HG03521 (cell line): ENCODE measurements around the gene TBC1D8.

Experiments used
- ATAC-seq: cut with Tn5 transposase; IDR thresholded peaks from one replicate; pipeline ENCODE4 v1.9.1; 2021; ENCODE audit warnings: mild to moderate bottlenecking, moderate library complexity; ENCODE audit not compliant: unreplicated experiment

TBC1D8 gene

DNA sequence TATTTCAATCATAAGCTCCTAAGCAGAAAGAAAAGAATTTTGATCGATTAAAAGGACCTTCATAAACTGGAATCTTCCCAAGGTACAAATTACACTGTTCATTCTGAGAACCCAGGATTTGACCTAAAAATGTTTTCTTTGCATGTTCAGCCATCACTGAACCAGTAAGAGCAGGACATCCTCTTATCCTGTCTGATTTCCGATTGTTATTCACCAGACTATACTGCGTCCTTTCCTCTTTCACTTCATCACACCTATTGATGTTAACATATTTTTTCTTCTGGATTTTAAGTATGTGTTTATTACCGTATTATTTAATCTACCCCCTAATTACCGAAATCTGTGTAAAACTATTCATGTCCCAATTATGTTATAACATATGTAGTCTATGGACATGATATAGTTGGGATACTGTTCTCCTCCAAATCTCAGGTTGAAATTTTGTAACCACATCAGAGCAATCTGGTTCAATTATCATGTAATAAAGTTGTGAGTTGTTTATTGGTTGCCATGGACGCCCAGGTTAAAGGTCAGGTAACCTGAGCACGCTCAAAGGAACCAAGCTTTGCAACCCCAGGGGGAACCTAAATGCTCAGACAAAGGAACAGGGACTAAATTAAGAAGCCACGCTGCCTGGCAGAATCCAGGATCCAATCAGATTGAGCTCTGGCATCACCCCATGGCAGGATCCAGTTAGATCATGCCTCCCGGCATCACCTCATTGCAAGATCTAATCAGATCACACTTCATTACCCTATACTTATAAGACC lies 11.6 kb upstream of the TBC1D8 start:
- ATAC-seq = no peak

- ATAC-seq = no peak
These were observed 10.5 kb upstream of the TBC1D8 start for GRCh38 chr2:101161658-101162057.

DNA sequence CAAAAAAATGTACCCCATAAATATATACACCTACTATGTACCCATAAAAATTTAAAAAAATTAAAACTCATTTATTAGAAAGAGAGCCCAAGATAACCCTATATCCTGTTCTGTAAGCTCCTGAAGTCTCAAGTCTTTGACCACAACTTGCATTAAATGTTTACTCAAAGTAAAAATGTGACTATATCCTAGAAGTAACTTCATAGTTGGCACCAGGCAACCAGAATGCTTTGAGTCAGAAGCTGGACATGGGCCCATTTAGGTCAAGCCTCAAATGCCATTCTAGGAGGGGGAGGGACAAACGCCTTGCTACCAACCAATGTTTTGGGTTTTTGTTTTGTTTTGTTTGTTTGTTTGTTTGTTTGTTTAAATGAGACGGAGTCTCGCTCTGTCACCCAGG lies 9.3 kb upstream of the TBC1D8 start:
- ATAC-seq = no peak

DNA sequence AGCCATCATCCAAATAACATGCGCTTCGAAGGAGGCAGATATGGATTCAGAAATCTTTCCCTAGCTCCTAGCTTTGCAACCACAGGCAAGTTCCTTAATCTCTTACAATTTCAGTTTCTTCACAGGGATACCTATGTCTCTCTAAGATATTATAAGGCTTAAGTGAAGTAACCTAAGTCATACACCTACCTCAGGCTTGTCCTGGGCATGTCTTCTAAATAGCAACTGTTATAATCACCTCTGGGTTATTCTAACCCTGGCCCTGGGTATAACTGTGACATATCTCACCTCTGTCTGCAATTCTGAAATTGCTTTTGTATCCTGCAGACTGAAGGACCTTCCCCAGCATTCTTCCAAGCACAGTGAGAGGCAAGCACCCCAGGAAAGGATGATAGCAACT lies 8.3 kb upstream of the TBC1D8 start:
- ATAC-seq = no peak

DNA sequence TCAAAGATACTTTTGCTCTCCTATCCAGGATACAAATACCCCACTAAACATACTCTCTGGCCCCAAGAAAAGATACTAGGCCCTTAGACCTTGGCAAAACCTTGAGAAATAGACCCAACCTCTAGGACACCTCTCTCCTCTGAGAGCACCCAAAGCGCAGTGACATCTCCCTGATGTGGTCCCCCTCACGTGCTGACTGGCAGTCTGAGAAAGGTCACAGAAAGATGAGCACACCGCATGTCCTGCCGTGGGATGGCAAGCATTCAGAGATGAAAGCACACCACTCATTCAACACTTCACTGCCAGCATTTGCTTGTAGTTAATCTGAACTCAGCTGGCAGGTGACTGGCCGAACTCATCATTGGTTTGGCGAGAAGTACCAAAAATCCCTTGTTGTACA lies 6.1 kb upstream of the TBC1D8 start:
- ATAC-seq = no peak

DNA sequence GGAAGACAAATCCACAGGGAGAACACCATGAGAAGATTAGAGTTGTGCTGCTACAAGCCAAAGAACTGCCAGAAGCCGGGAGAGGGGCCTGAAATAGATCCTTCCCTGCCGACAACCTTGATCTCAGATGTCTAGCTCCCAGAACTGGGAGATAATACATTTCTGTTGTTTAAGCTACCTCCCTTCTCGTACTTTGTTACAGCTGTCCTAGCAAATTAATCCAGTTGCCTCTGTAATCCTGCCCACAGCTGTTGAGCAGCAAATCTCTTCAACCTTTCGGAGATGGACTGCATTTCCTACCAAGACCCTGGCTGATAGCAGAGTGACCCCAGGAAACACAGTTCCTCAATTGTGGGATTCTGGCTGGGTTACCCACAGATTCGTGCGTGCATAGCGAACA lies 2.6 kb upstream of the TBC1D8 start:
- ATAC-seq = no peak

GRCh38 chr2:101153077-101153707 lies 2.0 kb upstream of the TBC1D8 start:
- no peak for ATAC-seq

DNA sequence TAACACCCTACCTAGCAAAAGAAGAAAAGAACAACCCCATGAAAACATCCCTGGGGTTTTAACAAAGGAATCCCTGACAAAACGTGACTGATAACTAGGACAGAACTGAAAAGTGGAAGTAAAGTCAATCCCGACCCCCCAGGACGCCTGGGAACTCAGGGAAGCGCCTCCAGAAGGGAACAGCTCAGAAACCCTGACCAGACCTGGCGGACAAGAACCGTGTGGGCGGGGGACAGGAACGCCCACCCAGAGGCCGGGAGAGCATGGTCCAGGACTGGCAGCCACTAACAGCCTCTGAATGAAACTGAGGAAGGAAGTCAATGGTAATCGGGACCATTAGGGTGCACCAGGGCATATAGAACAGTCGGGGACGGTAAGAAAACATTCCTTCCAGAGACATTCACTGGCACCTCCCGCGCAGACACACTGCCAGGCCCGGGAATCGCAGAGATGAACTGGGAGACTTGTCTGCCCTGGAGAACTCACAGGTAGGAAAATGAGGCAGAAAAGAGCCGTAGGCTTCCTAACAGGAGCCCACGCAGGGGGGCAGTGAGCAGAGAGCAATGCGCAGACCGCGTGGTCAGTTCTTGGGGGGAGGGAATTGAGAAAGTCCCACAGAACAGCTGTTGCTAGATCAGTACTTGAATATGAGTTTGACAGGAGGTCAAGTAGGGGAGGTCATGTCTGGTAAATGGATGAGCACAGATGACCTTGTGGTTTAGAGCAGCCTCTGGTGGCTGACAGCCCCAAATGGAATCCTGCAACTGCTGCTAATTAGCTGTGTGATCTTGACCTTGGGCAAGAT lies 1.3 kb upstream of the TBC1D8 start:
- ATAC-seq = peak; percentile 57

DNA sequence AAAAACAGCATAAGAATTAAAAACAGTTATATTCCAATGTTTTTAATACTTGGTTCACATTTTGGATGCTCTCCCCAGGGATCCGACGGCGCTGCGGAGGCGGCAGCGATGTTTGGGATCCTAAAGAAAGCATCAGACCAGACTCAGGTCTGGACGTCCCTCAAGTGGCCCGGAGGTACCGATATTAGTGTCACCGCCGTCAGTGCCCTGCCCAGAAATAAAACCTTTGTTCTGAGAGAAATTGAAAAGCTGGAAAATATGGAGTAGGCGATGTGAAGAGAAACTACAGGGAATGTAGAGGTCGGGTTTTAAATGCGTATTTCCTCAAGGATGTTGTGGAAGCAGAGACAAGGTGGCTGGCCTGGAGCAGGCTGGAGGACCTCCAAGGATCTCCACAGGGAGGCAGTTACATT lies 683 bp upstream of the TBC1D8 start:
- no peak for ATAC-seq

GRCh38 chr2:101150306-101151145 lies 656 bp downstream of the TBC1D8 start:
- no peak for ATAC-seq

DNA sequence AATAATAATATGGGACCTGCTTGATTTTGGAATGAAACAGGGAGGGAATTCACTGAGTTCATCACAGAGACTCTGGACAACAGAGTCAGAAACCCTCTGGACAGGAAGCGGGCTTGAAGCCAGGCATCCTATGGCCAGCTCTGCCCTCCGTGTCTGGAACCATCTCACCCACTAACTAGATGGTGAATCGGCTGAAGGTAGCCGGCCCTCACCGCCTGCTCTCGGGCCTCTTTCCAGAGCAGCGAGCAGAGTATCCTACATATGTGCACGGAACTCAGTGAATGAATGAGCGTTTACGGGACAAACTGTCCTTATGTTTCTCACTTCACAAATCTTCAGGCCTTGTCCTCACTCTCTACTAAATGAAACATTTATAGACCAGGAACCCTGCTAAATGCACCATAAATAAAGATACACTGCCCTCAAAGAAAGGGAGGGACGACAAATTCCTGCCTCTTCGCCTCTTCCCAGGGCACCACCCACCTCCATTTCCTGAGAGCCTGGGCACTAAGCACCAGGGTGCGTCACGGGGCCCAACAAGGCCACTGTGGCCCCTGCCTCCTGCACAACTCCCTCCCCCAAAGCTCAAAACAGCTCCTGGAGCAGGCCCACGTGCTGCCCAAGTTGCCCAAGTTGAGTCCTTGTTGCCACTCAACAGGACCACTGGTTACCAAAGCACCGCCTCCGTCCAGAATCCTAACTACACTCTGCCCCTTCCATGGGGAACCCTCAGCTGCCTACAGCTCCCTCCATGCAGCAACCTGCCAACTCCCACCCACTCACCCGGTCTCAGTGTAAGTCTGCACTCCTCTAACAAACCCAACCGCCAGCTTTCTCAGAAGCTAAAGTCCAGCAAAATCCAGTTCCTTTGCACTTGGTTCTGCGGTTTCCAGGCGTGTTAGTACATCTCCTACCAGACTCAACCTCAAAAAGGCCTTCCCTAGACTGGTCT lies 1.7 kb downstream of the TBC1D8 start:
- no peak for ATAC-seq

- no peak for ATAC-seq
These were observed 2.4 kb downstream of the TBC1D8 start for GRCh38 chr2:101148777-101149176.

DNA sequence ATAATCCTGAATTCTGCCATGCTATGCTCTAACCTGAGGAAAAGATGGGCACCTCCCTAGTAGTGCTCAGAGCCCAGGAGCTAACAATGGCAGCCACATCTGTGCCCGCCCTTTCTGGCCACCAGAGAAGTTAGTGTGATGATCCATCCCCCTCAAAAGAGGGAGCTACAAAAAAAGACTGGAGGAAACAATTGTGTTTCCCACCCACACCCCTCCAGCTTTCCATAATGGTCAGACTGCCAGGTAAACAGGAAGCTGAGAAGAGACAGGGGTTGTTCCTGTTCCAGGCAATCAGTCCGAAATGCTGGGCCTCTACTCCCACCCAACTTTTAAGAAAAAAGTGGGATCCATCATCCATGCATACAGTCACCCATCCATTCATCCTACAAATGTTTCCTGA lies 3.2 kb downstream of the TBC1D8 start:
- no peak for ATAC-seq

GRCh38 chr2:101147062-101147461 lies 4.1 kb downstream of the TBC1D8 start:
- no peak for ATAC-seq

DNA sequence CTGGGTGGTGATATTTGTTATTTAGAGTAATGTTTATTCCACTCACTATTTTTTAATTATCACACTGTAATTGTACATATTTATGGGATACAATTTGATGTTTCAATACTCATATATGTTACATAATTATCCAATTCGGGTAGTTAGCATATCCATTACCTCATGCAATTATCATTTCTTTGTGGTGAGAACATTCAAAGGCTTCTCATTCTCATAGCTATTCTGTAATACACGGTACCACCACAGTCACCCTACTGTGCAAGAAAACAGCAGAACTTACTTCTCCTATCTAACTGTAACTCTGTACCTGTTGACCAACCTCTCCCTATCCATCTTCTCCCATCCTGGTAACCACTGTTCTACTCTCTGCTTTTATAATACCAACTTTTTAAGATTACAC lies 4.6 kb downstream of the TBC1D8 start:
- no peak for ATAC-seq

GRCh38 chr2:101145406-101145805 lies 5.8 kb downstream of the TBC1D8 start:
- ATAC-seq = no peak

- ATAC-seq = no peak
These were observed 9.0 kb downstream of the TBC1D8 start for GRCh38 chr2:101142163-101142562.

DNA sequence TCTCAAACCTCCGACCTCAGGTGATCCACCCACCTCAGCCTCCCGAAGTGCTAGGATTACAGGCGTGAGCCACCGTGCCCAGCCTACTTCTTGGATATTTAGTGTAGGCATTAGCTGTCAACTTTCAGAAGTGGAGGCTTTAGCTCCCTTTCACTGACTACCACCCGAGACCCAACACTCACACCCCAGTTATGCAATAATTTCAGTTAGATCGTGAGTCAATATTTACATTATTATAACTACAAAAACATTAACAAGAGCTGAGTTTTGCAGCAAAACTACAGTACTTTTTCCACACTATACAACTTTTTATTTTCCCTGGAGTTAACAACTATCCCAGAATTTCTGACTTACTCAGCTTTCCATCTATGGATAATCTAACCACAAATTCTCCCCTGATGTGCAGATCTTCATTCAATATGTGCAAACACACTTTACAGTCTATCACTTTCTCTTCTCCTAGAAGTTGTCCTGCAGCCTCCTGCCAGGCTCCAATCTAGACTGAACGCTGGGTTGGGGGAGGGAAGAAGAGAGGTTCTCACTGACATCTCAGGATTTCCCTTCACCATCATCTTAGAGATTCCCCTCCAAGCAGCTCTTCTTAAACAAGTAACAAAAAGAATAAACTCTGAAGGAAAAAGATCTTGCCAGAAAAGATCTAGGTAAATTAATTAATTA lies 10.1 kb downstream of the TBC1D8 start:
- ATAC-seq = no peak

DNA sequence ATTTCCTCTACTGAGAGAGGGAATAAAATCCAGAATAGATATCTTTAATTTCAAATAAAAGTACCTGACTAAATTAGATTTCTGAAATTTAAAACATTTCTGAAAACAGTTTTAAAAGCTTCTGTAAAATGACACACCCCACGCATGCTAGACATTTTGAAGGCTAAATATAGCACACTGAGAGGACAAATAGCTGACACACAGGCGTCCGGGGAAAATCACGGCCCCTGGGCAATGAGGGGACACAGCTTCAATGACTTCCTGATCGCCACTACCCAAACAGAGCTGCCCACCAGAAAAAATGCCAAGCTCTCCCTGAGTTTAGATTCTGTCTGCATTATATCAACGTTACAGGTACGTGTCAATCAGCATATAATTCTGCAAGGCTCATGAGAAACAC lies 10.9 kb downstream of the TBC1D8 start:
- no peak for ATAC-seq
